GM12878 (cell line): ENCODE results near the gene SLC16A6.

Experiments
- HDGF ChIP-seq: fragments of 450-650 bp; IDR thresholded peaks from 2 replicates; pipeline ENCODE4 v1.6.1; 2016; ENCODE audit warnings: antibody characterized with exemption
- POLR2A ChIP-seq: IDR thresholded peaks from 2 replicates; pipeline ENCODE4 v1.6.1; 2011; ENCODE audit warnings: low read depth, mild to moderate bottlenecking, low read length
- SRF ChIP-seq, 2 experiments: IDR thresholded peaks; 2 replicates each; pipeline ENCODE4 v1.6.1; 2011; ENCODE audit warnings: low read depth in 2 of 2, low read length in 2 of 2, mild to moderate bottlenecking in 1 of 2, moderate library complexity in 1 of 2
- TARDBP ChIP-seq: IDR thresholded peaks from 2 replicates; pipeline ENCODE4 v1.6.1; 2016; ENCODE audit warnings: borderline replicate concordance

- TF ChIP-seq SRF (IDR thresholded peaks at IDR 0.05; ENCODE audit: low read depth in 2 of 2, low read length in 2 of 2), result no peak
- no peak for TF ChIP-seq POLR2A
- TF ChIP-seq TARDBP, result no peak
- TF ChIP-seq HDGF, result no peak
Observed at GRCh38 chr17:68326681-68327080, 35.8 kb upstream of the SLC16A6 start.
